Fibroblast of skin of back (primary cell): ENCODE measurements around the gene CBX2.

ENCODE experiments used
- DNase-seq: peaks from one replicate; pipeline ENCODE4 v3.0.0-alpha.2; 2013

CBX2 gene

GRCh38 chr17:79831265-79832217 lies 53.6 kb downstream of the CBX2 start:
- DNase-seq = no peak

GRCh38 chr17:79832218-79833109 lies 54.5 kb downstream of the CBX2 start:
- DNase-seq = no peak

- no peak for DNase-seq
Measured at GRCh38 chr17:79833110-79833450, 55.1 kb downstream of the CBX2 start.

GRCh38 chr17:79833744-79834564 lies 56.0 kb downstream of the CBX2 start:
- DNase-seq = no peak

GRCh38 chr17:79834565-79835469 lies 56.9 kb downstream of the CBX2 start:
- no peak for DNase-seq

- no peak for DNase-seq
Measured at GRCh38 chr17:79835470-79835899, 57.5 kb downstream of the CBX2 start.

GRCh38 chr17:79835953-79836509 lies 58.1 kb downstream of the CBX2 start:
- no peak for DNase-seq

- peak; percentile 27 for DNase-seq
Measured at GRCh38 chr17:79836510-79836971, 58.6 kb downstream of the CBX2 start.

- peak; percentile 46 for DNase-seq
Measured at GRCh38 chr17:79836972-79837887, 59.3 kb downstream of the CBX2 start.
